Renal cortex interstitium (tissue), 11 donors: ENCODE data around the gene HEMGN. TPM values are rescaled to one million over a fixed set of nuclear protein-coding genes. Genes with fewer than 3 reads are reported as not detected.
"Not testable (repeated sequence)": the region's sequence is repeated elsewhere in the genome, so short reads cannot be mapped to it uniquely, and the experiment has no call there.

Experiments
- DNase-seq, 11 donors: peaks; one replicate each; pipeline ENCODE4 v3.0.0-alpha.2; 2013; ENCODE audit warnings: low read depth in 9 of 11, low spot score in 4 of 11; ENCODE audit errors: extremely low read depth in 1 of 11
- polyA plus RNA-seq, 3 donors: library from polyadenylated mRNA; unstranded; fragments of 120-200 nt; gene quantifications; one replicate each; pipeline ENCODE4 v1.2.1, GENCODE V29; 2013; ENCODE audit not compliant: insufficient read length in 3 of 3

The HEMGN gene
- polyA plus RNA-seq, 3 donors, result 2.3 to 6.3 (median 2.8) TPM

DNA sequence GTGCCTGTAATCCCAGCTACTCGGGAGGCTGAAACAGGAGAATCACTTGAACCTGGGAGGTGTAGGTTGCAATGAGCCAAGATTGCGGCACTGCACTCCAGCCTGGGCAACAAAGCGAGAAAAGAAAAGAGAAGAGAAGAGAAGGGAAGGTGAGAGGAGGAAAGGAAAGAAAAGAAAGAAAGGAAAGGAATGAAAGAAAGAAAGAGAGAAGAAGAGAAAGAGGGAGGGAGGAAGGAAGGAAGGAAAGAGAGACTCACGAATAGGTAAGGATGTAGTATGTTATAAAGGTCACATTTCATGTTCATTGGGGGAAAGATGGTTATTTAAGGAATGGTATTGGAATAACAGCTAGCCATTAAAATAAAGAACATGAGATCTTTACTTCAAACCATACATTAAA lies 34.8 kb upstream of the HEMGN start:
- no peak for DNase-seq

DNA sequence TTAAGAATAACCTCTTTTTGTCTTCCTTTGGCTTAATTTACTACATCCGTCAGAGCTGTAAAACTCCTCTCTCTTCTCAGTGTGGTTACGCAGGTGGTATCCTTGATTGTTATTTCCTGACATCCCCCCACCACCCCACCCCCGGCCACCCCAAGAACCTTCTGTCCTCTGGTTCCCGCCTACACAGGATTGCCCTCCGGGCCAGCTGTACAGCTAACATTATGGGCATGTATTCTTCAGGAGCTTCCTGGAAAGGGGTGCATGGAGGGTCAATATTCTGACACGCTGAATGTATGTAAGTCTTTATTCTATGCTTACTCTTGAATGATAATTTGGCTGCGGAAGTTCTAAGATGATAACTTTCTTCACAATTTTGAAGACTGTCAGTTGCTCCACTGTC lies 32.2 kb upstream of the HEMGN start:
- no peak for DNase-seq

DNA sequence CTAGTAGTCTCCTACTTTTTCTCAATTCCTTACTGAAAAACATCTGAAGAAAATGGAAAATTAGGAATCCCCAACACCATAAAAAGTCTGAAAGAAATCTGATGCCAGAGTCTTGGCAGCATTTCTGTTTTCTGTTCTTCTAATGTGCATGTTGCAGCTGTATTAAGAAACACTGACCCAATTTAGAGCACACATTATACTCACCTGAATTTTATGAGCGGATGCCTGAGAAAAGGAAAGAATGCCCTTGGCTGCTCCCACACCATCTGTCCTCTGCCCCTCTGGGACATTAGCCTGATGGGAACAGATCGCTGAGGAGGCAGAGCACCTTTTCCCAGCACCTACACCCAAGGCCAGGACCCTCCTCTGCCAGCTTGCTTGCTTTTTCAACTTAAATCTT lies 31.0 kb upstream of the HEMGN start:
- no peak for DNase-seq

DNA sequence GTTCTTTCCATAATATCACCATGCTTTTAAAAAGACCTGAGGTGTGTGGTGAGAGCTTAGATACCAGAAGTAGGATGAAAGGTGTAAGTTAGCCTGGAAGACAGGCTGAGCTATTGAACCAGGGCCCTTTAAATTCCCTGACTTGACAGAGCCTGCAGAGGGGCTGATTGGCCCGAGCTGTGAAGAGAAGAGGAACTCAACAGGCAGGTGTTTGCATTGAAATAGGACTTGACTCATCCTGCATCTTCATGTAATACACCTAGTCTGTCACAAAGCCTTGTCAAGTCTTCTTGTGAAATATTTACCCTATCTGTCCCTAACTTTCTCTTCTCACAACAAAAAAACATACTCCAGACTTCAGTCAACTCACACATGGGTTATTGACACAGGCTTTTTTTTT lies 28.5 kb upstream of the HEMGN start:
- no peak for DNase-seq

DNA sequence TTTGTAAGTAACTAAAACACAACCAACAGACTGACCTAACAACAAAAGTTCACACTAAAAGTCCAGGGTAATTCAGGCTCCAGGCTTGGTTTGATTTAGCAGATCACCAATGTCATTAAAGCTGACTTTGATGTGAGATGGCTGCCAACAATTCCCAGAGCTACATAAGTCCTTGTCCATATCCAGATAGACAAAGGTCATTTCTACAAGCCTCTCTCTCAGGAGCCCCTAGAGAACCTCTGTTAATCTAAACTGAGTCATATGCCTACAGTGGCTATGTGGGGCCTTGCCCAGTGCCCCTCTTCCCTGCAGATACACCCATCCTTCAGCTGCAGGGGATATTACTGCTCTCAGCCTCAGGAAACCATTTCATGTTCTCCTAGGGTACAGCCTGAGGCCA lies 26.9 kb upstream of the HEMGN start:
- DNase-seq, result no peak

DNA sequence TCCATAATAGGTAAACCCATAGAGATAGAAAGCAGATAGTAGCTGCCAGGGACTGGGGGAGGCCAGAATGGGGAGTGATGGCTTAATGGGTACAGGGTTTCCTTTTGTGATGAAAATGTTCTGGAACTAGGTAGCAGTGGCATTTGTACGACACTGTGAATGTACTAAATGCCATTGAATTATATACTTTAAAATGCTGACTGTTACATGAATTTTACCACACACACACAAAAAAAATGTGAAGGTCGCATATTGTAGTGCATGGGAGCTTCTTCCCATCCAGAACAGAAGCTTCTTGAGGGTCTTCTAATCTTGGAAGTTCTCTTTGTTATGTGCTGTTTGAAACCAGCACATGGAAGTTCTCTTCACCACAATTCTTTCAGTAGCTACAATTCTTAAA lies 25.3 kb upstream of the HEMGN start:
- no peak for DNase-seq

DNA sequence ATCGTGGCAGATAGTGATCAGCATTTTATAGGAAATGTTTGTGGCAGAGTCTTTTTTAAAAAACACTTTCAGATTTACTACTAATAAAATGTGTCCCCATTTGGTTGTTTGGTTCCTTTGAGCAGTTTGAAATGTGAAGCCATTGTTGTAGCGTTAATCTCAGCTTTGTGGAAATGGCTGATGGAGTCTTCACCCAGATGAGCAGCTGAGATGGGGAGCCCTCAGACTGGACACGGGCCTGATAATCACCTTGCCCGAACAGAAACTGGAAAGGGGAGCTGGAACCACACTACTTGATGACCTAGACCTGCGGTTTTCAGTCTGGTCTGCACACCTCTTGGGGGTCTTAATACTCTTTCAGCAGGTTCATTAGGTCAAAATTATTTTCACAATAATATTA lies 24.6 kb upstream of the HEMGN start:
- DNase-seq, result no peak

DNA sequence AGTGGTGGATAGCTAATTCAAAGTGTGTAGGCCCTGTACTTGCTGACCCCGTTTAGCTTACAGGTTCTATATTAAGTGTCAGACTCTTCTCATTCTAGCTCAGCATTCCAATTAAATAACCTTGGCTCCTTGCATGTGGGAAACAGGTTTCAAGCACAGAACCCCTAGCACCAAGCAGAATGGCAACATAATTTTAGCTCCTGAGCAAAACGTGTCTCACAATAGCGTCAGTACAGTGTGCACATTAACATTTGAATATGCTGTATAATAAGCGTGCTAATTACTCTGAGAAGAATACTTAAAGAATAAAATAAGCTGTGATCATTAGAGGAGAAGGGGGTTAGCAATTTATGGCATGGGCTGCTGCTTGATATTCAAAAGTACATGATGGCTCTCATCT lies 24.2 kb upstream of the HEMGN start:
- DNase-seq, result no peak

DNA sequence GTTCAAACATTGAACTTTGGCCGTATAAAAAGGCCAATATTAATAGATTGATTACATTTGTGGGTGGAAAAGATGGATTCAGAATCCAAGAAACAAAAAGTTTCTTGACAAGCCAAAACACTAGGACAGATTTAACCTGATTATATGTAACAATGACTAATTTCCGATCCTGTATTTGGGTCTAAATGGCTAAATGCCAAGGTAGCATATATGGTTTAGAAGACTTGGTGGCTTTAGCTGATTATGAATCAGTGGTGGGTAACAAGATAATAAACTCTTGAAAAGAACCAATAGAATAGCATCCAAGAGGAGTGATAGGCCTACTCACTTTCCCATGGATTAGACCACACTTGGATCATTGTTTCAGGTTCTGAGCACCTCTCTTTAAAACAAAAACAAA lies 23.4 kb upstream of the HEMGN start:
- no peak for DNase-seq

DNA sequence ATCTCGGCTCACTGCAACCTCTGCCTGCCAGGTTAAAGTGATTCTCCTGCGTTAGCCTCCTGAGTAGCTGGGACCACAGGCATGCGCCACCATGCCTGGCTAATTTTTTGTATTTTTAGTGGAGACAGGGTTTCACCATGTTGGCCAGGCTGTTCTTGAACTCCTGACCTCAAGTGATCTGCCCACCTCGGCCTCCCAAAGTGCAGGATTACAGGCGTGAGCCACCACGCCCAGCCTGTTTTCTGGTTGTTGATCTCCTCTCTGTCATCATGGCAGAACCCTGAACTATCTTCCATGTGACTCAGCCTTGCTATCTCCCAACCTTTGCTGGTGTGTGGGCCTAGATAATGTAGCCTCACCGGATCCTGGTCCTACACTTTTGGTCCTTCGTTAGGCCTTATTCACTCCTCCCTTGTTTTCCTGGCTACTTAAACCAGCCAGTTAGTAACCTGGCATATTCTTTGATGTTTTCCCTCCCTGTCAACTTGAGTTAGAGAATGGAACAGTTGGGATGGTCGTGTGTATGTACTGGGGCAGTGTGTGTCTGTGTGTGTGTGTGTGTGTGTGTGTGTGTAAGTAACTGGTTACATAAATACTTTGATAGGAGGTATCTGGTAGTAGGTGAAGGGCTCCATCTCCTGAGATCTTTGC lies 22.8 kb upstream of the HEMGN start:
- DNase-seq, result not testable (repeated sequence)

DNA sequence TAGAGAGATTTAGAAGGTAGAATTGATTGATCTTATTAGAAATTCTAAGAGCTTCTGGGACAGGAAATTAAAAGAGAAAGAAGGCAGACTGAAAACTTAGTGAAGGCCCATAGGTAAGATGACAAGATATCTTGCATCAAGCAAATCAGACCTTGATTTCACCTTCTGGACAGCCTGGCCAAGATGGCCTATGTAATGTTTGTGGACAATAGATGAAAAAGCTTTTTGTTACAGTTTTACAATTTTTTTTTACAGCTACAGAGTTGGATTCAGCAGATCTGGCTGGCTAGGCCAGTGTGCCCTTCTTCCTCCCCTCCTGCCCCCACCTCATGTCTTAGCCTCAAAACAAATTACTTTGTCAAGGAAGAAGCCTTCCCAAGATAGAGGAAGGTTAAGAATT lies 21.6 kb upstream of the HEMGN start:
- no peak for DNase-seq

DNA sequence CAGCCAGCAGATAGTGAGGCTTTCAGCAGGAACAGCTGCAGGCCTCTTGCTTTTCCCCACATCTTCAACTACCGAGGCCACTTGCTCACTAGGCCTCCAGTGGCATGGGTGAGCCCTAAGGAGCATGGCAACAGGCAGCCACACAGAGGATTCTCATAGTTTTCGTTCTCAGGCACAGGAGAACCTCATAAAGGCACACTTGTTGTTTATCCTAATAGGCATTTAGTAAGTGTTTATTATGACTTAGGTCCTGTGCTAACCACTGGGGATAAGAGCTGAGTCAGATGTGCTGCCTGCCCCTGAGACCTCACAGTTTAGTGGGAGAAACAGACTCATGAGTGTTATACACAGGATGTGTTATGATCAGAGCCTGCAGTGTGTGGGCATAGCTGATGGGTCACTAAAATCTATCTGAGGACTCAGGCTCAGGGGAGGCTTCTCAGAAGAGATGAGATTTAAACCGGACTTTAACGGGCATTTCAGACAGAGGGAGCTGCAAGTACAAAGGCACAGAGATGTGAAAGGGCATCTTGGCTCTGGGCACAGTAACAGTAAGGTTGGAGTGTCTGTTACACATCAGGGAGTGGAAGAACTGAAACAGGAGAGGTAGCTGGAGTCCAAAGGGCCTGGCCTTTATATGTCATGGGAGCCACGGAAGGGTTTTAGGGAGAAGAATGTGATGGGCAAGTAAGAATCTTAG lies 21.0 kb upstream of the HEMGN start:
- DNase-seq, result no peak

DNA sequence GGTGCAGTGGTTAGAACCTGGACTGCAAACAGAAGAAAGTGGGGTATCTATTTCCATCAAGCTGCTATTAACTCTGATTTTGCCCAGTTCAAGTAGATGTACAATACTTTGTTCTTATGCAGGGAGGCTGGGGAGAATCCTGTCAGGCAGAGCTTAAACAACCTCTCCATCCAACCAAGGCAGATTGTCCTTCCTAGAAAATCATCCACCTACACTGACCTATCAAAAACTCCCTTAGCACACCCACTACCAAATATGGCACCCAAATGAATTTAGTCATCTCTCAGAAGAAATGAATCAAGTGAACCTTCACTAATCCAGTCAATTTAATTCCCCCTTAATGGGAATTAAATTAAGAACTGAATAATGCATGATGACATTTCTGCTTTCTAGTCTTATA lies 18.4 kb upstream of the HEMGN start:
- DNase-seq, result no peak

DNA sequence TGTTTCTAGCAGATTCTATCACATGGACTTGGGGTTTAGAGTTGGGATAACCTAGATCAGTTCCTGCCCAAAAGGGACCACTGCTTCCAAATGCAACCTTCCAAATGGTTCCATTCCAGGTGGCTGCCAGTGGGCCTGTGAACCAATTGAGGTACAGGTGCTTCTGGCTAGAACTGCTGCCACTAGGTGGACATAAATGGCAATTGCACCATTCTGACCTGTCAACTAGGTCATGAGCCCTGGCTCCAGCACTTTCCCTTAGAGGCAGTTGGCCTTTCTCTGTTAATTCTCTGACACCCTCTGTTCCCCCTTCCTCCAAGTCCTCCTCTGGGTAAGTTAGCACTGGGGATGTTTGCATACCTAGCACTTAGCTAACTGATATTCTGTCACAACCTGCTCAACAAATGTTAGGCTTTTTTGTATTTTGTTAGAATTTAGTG lies 16.6 kb upstream of the HEMGN start:
- DNase-seq, result peak in 4 of 11 donors; percentile 2 to 9 (median 8)

DNA sequence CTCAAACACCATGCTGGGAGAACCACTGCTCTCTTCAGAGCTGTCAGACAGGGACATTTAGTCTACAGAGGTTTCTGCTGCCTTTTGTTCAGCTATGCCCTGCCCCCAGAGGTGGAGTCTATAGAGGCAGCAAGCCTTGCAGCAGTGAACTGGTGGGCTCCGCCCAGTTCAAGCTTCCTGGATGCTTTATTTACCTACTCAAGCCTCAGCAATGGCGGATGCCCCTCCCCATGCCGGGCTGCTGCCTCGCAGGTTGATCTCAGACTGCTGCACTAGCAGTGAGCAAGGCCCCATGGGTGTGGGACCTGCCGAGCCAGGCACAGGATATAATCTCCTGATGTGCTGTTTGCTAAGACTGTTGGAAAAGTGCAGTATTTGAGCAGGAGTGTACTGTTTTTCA lies 12.9 kb upstream of the HEMGN start:
- DNase-seq, result not testable (repeated sequence)

DNA sequence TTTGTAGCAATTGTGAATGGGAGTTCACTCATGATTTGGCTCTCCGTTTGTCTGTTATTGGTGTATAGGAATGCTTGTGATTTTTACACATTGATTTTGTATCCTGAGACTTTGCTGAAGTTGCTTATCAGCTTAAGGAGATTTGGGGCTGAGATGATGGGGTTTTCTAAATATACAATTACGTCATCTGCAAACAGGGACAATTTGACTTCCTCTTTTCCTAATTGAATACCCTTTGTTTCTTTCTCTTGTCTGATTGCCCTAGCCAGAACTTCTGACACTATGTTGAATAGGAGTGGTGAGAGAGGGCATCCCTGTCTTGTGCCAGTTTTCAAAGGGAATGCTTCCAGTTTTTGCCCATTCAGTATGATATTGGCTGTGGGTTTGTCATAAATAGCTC lies 9.1 kb upstream of the HEMGN start:
- DNase-seq, result not testable (repeated sequence)

DNA sequence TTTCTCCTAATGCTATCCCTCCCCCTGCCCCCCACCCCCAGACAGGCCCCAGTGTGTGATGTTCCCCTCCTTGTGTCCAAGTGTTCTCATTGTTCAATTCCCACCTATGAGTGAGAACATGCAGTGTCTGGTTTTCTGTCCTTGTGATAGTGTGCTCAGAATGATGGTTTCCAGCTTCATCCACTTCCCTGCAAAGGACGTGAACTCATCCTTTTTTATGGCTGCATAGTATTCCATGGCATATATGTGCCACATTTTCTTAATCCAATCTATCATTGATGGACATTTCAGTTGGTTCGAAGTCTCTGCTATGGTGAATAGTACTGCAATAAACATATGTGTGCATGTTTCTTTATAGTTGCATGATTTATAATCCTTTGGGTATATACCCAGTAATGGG lies 7.5 kb upstream of the HEMGN start:
- not testable (repeated sequence) for DNase-seq

DNA sequence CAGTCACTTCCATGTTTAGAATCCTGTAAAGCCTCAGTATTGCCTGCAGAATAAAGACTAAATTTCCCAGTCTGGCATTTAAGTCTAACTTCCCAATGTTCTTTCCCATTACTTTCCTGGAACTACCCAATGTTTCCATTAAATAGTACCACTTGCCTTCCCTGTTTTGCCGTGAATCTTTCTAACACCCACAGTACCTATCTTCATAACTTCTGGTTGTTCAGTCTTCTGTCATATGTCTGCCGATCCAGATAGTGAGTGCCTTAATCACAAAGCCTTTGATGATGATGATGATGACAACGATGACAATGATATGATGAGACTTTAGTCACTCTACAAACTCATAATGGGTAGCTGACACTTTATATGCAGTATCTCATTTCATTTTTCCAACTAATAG lies 6.6 kb upstream of the HEMGN start:
- DNase-seq, result no peak

DNA sequence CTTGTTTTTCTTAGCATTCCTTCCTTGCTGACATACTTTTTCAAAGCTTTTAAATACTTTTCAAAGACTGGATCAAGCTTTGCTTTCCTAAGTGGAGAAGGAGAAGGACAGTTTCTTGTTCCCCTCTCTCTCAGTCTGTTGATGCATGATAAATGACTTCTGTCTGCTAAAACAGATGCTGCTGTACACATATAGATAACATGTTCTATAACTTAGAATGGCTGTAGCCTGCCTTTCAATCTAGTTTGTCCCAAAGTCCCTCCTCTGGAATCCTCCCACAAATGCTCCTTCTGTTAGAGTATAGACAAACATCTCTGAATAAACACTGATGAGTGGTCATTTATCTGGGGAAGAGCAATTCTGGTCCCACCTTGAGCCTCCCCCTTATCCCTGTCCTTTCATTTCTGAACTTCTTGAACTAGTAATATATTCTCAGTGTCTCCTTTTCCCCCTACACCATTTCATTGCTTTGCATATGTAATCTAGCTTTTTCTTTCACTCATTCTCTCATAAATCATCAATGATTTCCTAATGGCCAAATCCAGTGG lies 5.4 kb upstream of the HEMGN start:
- DNase-seq, result no peak

DNA sequence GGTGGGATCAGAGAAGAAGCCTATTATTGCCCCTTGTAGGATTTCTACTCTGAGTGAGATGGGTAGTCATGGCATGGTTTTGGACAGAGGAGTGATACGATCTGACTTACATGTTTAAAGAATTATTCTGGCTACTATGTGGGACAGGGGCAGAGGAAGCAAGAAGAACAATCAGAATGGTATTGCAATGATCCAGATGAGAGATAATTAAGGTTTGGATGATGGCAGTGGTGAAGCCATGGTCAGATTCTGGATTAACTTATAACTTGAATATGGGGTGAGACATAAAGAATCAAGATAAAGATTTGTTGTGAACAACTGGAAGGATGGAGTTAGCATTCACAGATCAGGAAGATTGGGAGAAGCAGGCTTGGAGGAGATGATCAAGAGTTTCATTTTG lies 3.4 kb upstream of the HEMGN start:
- no peak for DNase-seq

DNA sequence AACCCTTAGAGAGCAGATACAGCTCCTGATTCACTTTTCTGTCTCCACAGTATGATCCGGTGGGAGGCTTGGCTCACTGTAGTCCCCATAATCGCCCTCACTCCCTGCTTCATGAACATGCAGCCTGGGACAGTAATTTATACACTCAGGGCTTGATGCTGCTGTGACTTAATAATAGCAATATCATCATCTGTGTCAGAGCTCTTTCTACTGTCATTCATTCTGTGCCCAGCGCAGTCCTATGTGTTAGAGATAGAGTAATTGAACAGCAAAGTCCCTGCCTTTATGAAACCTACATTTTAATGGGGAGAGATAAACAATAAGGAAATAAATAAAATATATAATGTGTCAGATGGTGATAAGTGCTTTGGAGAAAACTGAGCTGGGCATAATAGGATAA lies 2.8 kb upstream of the HEMGN start:
- no peak for DNase-seq
